GM12891 (cell line): Measurements from ENCODE around the gene ARMC12.

ENCODE experiments used
- DNase-seq: peaks from one replicate; pipeline ENCODE4 v3.0.0; 2011; ENCODE audit warnings: low spot score; ENCODE audit not compliant: insufficient read length
- FAIRE-seq: peaks from 2 replicates; lab custom pipeline; 2011; peaks lifted over from hg19 to GRCh38; lab: Jason Lieb, UNC
- PAX5 ChIP-seq: IDR thresholded peaks from 2 replicates; pipeline ENCODE4 v1.6.1; 2011; ENCODE audit warnings: low read length, moderate library complexity, mild to moderate bottlenecking; ENCODE audit not compliant: insufficient read depth, severe bottlenecking
- POLR2A ChIP-seq: IDR thresholded peaks from 2 replicates; pipeline ENCODE4 v1.6.1; 2011; ENCODE audit warnings: low read depth, low read length, control low read depth
- POLR2AphosphoS5 ChIP-seq: IDR thresholded peaks from 2 replicates; pipeline ENCODE4 v1.6.1; 2011; ENCODE audit warnings: low read depth, low read length, control low read depth
- POU2F2 ChIP-seq: IDR thresholded peaks from 2 replicates; pipeline ENCODE4 v1.6.1; 2011; ENCODE audit warnings: low read depth, mild to moderate bottlenecking, control low read depth, low read length, moderate library complexity
- SPI1 ChIP-seq: IDR thresholded peaks from 2 replicates; pipeline ENCODE4 v1.6.1; 2011; ENCODE audit warnings: low read depth, low read length, control low read depth
- TAF1 ChIP-seq: IDR thresholded peaks from 2 replicates; pipeline ENCODE4 v1.6.1; 2011; ENCODE audit warnings: low read depth, low read length, control low read depth

ARMC12 gene

GRCh38 chr6:35771343-35771627 lies 34.5 kb downstream of the ARMC12 start:
- DNase-seq (no peak), FAIRE-seq (no peak)
- TF ChIP-seq POLR2AphosphoS5: no peak
- no peak for TF ChIP-seq SPI1
- no peak for TF ChIP-seq TAF1
- TF ChIP-seq POLR2A: no peak
- TF ChIP-seq PAX5: no peak
- no peak for TF ChIP-seq POU2F2

- no peak for FAIRE-seq
- no peak for DNase-seq
- TF ChIP-seq POLR2AphosphoS5 (no peak), POU2F2 (no peak), TAF1 (no peak), SPI1 (no peak), PAX5 (no peak), POLR2A (no peak)
Observed at GRCh38 chr6:35774116-35774794, 37.4 kb downstream of the ARMC12 start.

- FAIRE-seq (no peak), DNase-seq (no peak)
- TF ChIP-seq POU2F2 (no peak), POLR2A (no peak), PAX5 (no peak), POLR2AphosphoS5 (no peak), SPI1 (no peak), TAF1 (no peak)
Observed at GRCh38 chr6:35775031-35775430, 38.2 kb downstream of the ARMC12 start.

GRCh38 chr6:35776364-35777215 lies 39.8 kb downstream of the ARMC12 start, which contains the start of gene CLPSL2:
CLPSL2 (plus strand) TSS chr6:35776598; CDS start chr6:35776619, 21 bp downstream.
- no peak for TF ChIP-seq POLR2A
- no peak for TF ChIP-seq POU2F2
- no peak for TF ChIP-seq POLR2AphosphoS5
- TF ChIP-seq SPI1: no peak
- TF ChIP-seq TAF1: no peak
- TF ChIP-seq PAX5: no peak
- FAIRE-seq (no peak), DNase-seq (no peak)

- no peak for FAIRE-seq
- TF ChIP-seq POLR2A (no peak), POU2F2 (no peak), PAX5 (no peak), POLR2AphosphoS5 (no peak), TAF1 (no peak)
- no peak for DNase-seq
Observed at GRCh38 chr6:35777356-35778102, 40.7 kb downstream of the ARMC12 start.

- DNase-seq (no peak), FAIRE-seq (no peak)
- no peak for TF ChIP-seq POU2F2
- no peak for TF ChIP-seq POLR2AphosphoS5
- no peak for TF ChIP-seq SPI1
- TF ChIP-seq PAX5: no peak
- TF ChIP-seq POLR2A: no peak
- no peak for TF ChIP-seq TAF1
Observed at GRCh38 chr6:35778437-35778836, 41.6 kb downstream of the ARMC12 start.

GRCh38 chr6:35780719-35781118 lies 43.9 kb downstream of the ARMC12 start, which contains the start of gene CLPSL1:
CLPSL1 (plus strand) TSS chr6:35781019; CDS start chr6:35781111, 92 bp downstream.
- DNase-seq (no peak), FAIRE-seq (no peak)
- TF ChIP-seq SPI1 (no peak), POLR2AphosphoS5 (no peak), POU2F2 (no peak), TAF1 (no peak), PAX5 (no peak), POLR2A (no peak)

- DNase-seq (no peak), FAIRE-seq (no peak)
- TF ChIP-seq POLR2A (no peak), PAX5 (no peak), SPI1 (no peak), POU2F2 (no peak), POLR2AphosphoS5 (no peak), TAF1 (no peak)
Observed at GRCh38 chr6:35781290-35781689, 44.5 kb downstream of the ARMC12 start.

GRCh38 chr6:35782424-35782823 lies 45.6 kb downstream of the ARMC12 start:
- FAIRE-seq: no peak
- TF ChIP-seq POU2F2: no peak
- TF ChIP-seq TAF1: no peak
- no peak for TF ChIP-seq POLR2A
- no peak for TF ChIP-seq SPI1
- no peak for TF ChIP-seq POLR2AphosphoS5
- TF ChIP-seq PAX5: no peak
- DNase-seq: no peak
